Erythroblast (primary cell): ENCODE data around the gene SPATA6L.

ENCODE experiments used
- DNase-seq, 2 experiments: peaks; one replicate each; lab custom pipeline; 2025; lab: John Stamatoyannopoulos, UW
- GATA1 ChIP-seq: IDR thresholded peaks from 2 replicates; pipeline ENCODE4 v1.6.1; 2011; ENCODE audit warnings: low read depth, mild to moderate bottlenecking, control low read depth, low read length, moderate library complexity
- POLR2A ChIP-seq: IDR thresholded peaks from 2 replicates; pipeline ENCODE4 v1.6.1; 2011; ENCODE audit warnings: mild to moderate bottlenecking, low read length

The SPATA6L gene

DNA sequence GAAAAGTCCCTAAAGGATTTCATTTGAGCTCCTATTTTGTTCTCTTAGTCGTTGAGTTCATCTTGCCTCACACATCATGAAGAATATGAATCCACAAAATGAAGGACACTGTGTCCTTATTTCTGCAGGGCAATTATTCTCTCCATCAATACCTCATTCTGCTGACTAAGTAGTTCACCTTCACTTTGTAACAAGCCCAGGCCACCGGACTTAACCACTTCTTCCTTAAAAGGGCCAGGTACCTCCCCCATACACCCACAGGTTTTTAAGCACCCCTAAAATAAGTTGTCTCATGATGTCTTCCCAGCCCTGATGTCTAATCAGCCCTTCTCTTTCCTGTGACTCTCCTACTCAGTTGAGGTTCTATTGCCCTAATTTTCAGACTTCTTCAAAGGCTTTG lies 71.3 kb downstream of the SPATA6L start:
- no peak for TF ChIP-seq POLR2A
- no peak for TF ChIP-seq GATA1

DNA sequence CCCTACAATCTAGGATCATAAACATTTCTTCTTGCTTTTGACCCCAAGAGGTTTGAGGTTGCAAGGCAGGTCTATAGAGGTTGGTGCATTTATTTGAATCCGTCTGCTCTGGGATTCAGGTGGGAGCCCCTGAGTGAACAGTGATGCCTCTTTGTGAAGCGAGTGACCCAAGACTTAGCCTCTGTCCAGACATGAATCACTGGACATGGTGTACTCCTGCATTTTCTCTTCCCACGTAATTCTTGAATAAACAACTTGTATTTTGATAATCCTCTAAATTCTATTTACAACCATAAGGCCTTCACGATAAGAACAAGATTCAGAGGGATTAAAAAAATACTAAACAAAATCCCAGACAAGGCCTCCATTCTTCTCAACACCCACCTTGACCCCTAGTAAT lies 71.7 kb downstream of the SPATA6L start:
- TF ChIP-seq GATA1 (no peak), POLR2A (no peak)
- no peak for DNase-seq

More for the DNA sequence above, 71.3 kb downstream of the SPATA6L start:
- no peak for DNase-seq

DNA sequence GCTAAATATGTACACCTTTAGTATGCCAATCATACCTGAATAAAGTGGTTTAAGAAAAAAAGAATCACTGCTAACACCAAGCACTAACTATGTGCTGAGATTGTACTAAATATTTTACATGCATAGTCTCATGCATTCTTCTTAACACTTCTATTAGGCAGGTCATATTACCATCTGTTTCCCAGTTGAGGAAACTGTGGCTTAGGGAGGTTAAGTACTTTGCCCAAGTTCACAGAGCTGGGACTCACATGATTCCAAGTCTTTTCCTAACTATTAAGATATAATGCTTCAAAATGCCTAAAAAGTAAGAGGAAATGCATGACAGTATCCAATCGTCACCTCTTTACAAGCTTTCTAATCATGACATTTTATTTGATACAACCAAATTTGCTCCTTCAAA lies 73.4 kb downstream of the SPATA6L start:
- DNase-seq, result no peak
- TF ChIP-seq GATA1 (no peak), POLR2A (no peak)

DNA sequence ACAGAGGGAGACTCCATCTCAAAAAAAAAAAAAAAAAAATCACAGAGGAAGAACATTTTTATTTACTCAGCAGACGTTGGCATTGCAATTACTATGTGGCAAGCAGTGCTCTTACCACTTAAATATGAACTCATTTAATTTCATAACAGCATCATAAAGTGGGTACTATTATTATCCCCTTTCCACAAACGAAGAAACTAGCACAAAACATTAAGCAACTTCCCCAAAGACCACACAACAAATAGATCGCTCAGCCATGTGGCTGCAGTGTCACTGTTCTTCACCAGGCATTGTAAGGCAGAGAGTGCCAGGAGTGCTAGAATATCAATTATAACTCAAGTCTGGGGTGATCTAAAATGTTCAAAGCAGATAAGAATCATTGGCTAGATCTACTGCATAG lies 74.0 kb downstream of the SPATA6L start:
- DNase-seq, result no peak
- TF ChIP-seq POLR2A, result no peak
- TF ChIP-seq GATA1, result no peak

DNA sequence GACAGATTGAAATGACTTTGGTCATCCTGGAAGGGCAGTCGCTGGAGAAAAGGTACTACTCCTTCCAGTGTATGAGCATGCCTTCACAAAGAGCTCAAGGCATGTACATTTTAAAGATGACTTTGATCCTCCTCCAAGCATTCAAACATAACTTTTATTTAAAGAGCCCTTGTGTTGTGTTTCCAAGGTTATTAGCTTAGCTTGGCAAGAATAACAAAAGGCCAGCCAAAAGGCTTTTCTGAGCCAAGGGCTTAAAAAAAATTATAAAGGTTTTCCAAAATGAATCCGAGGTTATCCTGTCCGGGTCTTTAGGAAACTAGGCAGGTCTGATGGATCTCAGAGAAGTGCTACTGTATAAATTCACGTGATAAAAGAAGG lies 75.2 kb downstream of the SPATA6L start:
- DNase-seq, result no peak
- TF ChIP-seq POLR2A, result no peak
- no peak for TF ChIP-seq GATA1

DNA sequence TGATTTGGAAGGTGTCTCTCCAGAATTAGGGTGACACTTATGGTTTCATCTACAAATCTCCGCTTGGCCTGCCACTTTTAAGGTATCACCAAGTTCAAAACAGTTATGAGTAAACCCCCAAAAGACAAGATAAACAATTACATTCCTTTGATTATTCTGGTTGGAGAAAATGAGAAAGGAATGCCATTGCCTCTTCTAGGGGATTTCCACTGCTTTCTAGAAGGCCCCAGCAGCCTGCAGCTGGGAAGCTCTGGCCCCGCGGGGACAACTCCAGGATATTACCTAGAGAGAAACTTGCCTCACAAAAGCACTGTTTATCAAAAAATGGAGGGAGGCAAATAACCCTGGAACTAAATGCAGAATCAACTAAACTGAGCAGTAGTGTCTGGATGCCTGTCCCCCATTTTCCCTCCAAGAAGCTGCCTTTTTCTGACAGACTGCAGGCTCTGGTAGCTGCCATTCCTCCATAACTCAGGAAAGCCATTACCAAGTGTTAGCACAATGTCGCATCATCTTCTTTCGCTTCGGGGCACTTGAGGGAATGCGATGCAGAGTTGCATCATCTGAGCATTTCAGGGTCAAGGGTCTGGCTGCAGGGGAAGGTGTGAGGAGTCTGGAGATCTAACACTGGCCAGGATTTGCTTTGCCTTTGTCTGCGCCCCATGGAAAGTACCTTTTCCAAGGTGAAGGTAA lies 75.7 kb downstream of the SPATA6L start:
- no peak for DNase-seq

DNA sequence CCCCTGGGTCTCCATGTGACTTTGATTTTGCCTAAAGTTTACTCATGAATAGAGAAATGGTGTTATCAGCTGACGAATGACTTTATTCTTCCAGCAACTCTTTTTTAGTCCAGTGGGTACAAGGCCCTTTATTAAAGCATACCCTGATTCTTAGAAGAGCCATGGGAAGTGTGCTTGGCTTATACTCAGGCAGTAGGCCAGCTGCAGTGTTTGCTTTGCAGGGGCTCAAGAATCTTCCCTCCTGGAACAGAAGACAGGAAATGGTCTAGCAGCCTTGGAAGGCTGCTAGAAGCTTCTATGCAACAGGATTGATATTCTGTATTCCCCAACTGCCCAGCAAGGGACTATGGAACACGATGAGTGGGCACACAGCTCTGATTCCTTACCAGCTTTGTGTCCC lies 77.6 kb downstream of the SPATA6L start:
- TF ChIP-seq GATA1 (no peak), POLR2A (no peak)
- DNase-seq, result no peak

More for the DNA sequence above, 75.7 kb downstream of the SPATA6L start:
- TF ChIP-seq POLR2A (no peak), GATA1 (no peak)

DNA sequence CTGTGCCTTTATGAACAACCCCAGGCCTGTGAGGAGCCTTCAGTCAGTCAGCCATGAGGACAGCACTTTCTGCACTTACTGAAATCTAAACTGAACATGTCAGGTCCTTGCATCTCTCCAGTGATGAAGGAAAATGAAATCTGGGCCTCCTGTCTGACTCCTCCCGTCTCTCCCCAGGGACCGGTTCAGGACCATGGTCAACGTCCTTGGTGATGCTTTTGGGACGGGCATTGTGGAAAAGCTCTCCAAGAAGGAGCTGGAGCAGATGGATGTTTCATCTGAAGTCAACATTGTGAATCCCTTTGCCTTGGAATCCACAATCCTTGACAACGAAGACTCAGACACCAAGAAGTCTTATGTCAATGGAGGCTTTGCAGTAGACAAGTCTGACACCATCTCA lies 81.1 kb downstream of the SPATA6L start:
- TF ChIP-seq POLR2A (no peak), GATA1 (no peak)
- DNase-seq, result no peak

DNA sequence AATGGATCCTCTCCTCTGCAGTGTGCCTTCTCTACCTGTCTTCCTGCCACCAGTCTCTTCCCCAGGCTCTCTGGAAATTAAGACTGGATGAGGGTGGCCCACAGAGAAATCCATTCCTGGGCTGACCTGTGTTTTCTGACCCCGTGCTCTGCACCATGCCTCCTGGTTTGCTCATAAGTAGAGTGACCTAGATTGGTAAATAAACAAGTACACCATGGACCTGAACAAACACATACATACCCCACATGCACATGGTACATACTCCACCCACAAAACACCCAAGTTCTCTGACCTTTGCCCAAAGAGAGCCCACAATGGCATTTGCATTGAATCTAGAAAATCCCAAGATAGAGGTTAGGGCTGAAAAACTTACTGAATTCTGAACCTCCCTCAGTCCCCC lies 81.6 kb downstream of the SPATA6L start:
- DNase-seq, result no peak
- TF ChIP-seq GATA1 (no peak), POLR2A (no peak)

DNA sequence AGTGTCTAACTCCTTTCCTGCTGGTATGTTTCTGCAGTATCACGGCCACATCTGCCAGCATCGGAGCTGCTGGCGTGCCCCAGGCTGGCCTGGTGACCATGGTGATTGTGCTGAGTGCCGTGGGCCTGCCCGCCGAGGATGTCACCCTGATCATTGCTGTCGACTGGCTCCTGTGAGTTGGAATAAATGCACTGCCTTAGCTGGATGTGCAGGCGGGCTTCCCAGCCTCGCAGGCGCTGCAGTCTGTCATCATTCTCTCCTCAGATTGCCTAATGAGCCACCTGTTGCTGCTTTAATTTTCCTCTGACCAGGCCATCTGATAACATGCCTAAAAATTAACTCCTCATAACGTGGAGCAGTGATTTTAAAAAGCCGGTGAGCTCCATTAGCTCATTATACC lies 83.3 kb downstream of the SPATA6L start:
- DNase-seq, result no peak
- TF ChIP-seq POLR2A, result no peak
- no peak for TF ChIP-seq GATA1

DNA sequence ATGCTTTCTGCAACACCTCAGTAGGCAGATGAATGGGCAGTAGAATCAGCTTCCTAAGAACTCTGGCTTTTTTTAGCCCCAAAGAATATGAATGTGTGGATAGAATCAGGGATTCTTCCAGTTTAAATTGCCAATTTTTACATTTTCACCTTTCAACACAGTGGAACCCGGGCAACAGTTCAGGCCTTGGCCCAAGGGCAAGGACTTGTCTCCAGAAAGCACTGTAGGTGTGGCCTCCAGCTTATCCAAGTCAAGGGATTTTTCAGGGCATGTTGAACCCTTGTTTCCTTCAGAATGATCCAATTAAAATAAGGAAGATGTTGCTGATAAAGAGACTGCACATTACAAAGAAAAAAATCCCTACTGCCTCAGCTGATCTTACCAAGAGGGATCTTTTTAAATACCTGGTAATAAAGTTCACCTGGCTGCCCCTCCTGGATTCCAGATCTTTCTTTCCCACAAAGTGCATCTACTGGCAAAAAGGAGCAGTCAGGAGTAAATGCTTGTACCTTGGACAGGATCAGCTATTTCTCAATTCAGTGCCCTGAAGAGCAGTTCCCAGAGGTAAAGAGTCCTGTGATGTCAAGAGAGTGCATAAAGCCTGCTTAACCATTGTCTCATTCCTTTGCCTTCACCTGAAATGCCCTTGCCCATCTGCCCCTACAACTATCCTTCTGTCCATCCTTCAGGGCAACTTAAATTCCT lies 84.3 kb downstream of the SPATA6L start:
- DNase-seq, result no peak
- TF ChIP-seq POLR2A, result no peak
- TF ChIP-seq GATA1, result no peak

DNA sequence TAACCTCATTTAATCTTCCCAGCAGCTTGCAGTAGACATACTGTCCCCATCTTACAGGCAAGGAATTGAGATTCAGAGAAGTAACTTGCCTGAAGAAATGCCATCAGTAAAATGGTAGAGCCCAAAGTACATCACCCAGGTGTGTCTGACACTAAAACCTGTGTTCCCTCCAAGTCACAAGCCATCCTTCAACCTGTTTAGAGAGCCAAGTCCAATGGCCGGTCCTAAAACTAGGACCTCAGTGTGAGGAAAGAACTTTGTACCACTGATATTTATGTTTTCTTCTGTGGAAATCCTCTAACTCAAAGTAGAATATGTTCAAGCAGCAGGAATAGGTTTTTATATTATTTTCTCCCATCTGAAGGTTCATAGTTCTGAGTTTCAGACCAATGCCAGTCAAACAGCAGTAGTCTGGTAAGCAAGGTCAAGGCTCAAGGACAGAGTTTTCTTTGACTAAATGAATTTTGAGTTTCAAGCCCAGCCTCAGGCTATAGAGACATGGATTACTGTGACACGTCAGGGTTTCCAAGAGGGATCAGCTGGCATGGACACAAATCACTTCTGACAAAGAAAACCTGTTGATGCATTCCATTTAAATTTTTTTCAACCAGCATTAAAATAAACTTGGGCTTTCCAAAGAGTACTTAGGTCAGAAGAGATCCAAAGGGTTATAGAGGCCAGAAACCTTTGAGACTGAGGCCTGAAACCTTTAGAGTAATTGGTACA lies 85.1 kb downstream of the SPATA6L start:
- no peak for DNase-seq
- TF ChIP-seq POLR2A, result no peak
- no peak for TF ChIP-seq GATA1

DNA sequence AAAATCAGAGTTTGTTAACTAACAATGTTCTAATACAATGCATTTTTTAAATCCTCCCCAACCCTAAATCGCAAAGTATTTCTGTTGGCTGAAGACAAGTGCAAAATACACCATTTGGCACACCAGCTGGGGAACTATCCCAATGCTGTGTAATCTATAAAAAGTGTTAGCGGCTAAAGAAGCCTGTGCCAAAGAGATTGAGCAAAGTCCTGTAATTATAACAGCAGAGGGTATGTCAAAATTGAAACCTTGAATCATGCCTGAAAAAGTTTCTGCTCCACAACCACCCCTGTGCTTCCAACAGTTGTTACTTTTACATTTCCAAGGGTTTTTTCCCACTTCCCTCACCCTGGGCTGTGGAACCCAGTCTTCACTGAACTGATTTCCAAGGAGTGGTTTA lies 87.3 kb downstream of the SPATA6L start:
- no peak for DNase-seq
- no peak for TF ChIP-seq GATA1
- TF ChIP-seq POLR2A, result no peak

DNA sequence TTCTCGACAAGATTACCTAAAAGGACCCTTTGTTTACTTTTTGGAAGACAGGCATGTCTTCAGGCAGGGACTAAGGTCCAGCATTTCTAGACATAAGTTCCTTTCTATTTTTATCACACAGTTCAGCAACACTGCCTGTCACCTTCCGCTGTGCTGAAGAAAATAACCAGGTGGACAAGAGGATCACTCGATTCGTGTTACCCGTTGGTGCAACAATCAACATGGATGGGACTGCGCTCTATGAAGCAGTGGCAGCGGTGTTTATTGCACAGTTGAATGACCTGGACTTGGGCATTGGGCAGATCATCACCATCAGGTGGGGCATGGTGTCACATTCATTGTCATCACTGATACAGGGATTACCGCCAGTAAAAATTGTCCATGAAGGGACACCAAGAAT lies 89.8 kb downstream of the SPATA6L start:
- TF ChIP-seq GATA1 (no peak), POLR2A (no peak)
- no peak for DNase-seq

DNA sequence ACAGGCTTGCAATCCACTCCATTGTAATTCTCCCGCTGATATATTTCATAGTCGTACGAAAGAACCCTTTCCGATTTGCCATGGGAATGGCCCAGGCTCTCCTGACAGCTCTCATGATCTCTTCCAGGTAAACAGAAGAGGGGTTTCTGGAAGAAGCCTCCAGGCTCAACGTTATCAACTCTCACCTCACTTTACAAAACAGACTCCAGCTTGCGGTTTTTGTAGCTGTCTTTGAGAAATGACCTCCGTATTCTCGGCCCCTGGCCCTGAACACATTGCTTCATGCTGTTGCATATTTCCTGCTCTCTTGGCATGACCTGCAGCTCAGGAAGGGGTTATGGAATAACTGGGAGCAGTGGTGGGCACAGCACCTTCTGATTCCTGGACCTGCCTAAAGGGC lies 90.3 kb downstream of the SPATA6L start:
- TF ChIP-seq POLR2A, result no peak
- TF ChIP-seq GATA1, result no peak
- DNase-seq, result no peak
